Mucosa of descending colon (tissue), 3 donors: ENCODE results near the gene UCMA. TPM values are rescaled to one million over a fixed set of nuclear protein-coding genes. Genes with fewer than 3 reads are reported as not detected.

Experiments
- ATAC-seq: fragments of 200-7000 bp; cut with Tn5 transposase; one replicate; pipeline ENCODE4 v1.9.1; 2020; ENCODE audit warnings: mild to moderate bottlenecking, moderate library complexity
- DNase-seq, 3 donors: peaks; one replicate each; pipeline ENCODE4 v3.0.0-alpha.2; 2020
- H3K36me3 ChIP-seq: fragments of 200-600 bp; one replicate; pipeline ENCODE4 v1.8.0; 2021; ENCODE audit warnings: low read depth, mild to moderate bottlenecking
- H3K4me1 ChIP-seq: fragments of 200-600 bp; one replicate; pipeline ENCODE4 v1.8.0; 2021; ENCODE audit warnings: low read depth, mild to moderate bottlenecking
- H3K4me3 ChIP-seq: fragments of 200-600 bp; one replicate; pipeline ENCODE4 v1.8.0; 2021; ENCODE audit warnings: mild to moderate bottlenecking
- H3K9me3 ChIP-seq: fragments of 200-600 bp; one replicate; pipeline ENCODE4 v1.8.0; 2021; ENCODE audit warnings: mild to moderate bottlenecking
- CTCF ChIP-seq: fragments of 200-600 bp; IDR thresholded peaks from one replicate; pipeline ENCODE4 v1.8.0; 2022; ENCODE audit warnings: antibody characterized with exemption, mild to moderate bottlenecking
- intact Hi-C, 2 donors: fragments of 100-400 bp; cut with DNase I in 1 of 2; cut with micrococcal nuclease in 1 of 2; formaldehyde crosslinking; loops; one replicate each; pipeline versions ENCODE4 v1.11.0 to v1.11.1; 2022; cut with DNase I, micrococcal nuclease
- total RNA-seq, 3 donors: library from RNA; stranded (reverse); fragmentation: NEBNext Ultra II Directional in 2 of 3; extraction: Animal tissue kit (Norgen Biotek cat#: 25700) in 2 of 3; gene quantifications; one replicate each; pipeline versions ENCODE4 v1.2.1 to v1.2.4, GENCODE V29; 2021 to 2023
- donor health status: DM: no; HTN: no; CAD: no; lungs with moderate emphysema.
- donor health status: DM: no; HTN: no; CAD: no.
- donor health status: DM: no; HTN: yes; CAD: no.

Gene UCMA
- total RNA-seq, 3 donors from 2014 or later: not detected

- DNase-seq: no peak
- intact Hi-C loops: no loop called here
Observed at GRCh38 chr10:13173616-13174015, 60.6 kb downstream of the UCMA start.

More at GRCh38 chr10:13173616-13174015, 60.6 kb downstream of the UCMA start:
- no peak for ATAC-seq
- Histone ChIP-seq H3K4me3 (no peak overlapping the region), H3K36me3 (no peaks in the 10 kb centered on the region), H3K9me3 (no peaks in the 10 kb centered on the region), H3K4me1 (no peaks in the 10 kb centered on the region)
- TF ChIP-seq CTCF: no peak

Other genes with a start within 250 kb of the UCMA start
- gene CCDC3, start 232.7 kb downstream of the UCMA start, total RNA-seq: 1 to 10 TPM in 2 of 3 donors, under 1 TPM in 1; 0.84 to 3.3 (median 2.3) TPM
- gene OPTN, start 134.2 kb downstream of the UCMA start, total RNA-seq: 100 to 1,000 TPM in 2 of 3 donors, 10 to 100 TPM in 1; 92.1 to 148 (median 101) TPM
- 1 to 10 TPM; 1.6 to 8.6 (median 2.2) TPM for gene MCM10, start 72.8 kb downstream of the UCMA start, total RNA-seq
- gene PHYH, start 65.7 kb upstream of the UCMA start, total RNA-seq: 10 to 100 TPM; 33.8 to 64.2 (median 53.6) TPM
- gene SEPHS1, start 113.9 kb upstream of the UCMA start, total RNA-seq: 10 to 100 TPM; 32.3 to 40.3 (median 36.6) TPM